GM23338 (cell line): ENCODE measurements around the gene NAXE. TPM values are rescaled to one million over a fixed set of nuclear protein-coding genes. Genes with fewer than 3 reads are reported as not detected.

Experiments used
- ATAC-seq: fragments of 200-7000 bp; cut with Tn5 transposase; 3 replicates; pipeline ENCODE4 v1.9.1; 2020
- DNase-seq: peaks from one replicate; pipeline ENCODE4 v3.0.0-alpha.2; 2015; ENCODE audit warnings: low spot score
- H2AFZ ChIP-seq: fragments of 200-600 bp; sonication (generic); 2 replicates; pipeline ENCODE4 v1.8.0; 2016; ENCODE audit warnings: antibody characterized with exemption, mild to moderate bottlenecking, moderate library complexity
- H3F3A ChIP-seq: fragments of 200-600 bp; sonication (generic); replicated peaks from 2 replicates; pipeline ENCODE4 v1.8.0; 2017; ENCODE audit warnings: antibody characterized with exemption, mixed run types, low read depth
- H3K27ac ChIP-seq: fragments of 200-600 bp; sonication (generic); 2 replicates; pipeline ENCODE4 v1.6.1; 2016; ENCODE audit warnings: low read depth
- H3K27me3 ChIP-seq: fragments of 200-600 bp; sonication (generic); 2 replicates; pipeline ENCODE4 v1.8.0; 2016; ENCODE audit warnings: mild to moderate bottlenecking, mixed run types, moderate library complexity; ENCODE audit not compliant: insufficient read depth
- H3K36me3 ChIP-seq: fragments of 200-600 bp; sonication (generic); 2 replicates; pipeline ENCODE4 v1.8.0; 2016; ENCODE audit warnings: mild to moderate bottlenecking; ENCODE audit not compliant: insufficient read depth
- H3K4me1 ChIP-seq: fragments of 200-600 bp; sonication (generic); 2 replicates; pipeline ENCODE4 v1.8.0; 2016; ENCODE audit warnings: mild to moderate bottlenecking, moderate library complexity; ENCODE audit not compliant: insufficient read depth
- H3K4me2 ChIP-seq: fragments of 200-600 bp; sonication (generic); 2 replicates; pipeline ENCODE4 v1.7.1; 2017; ENCODE audit warnings: mixed run types
- H3K4me3 ChIP-seq: fragments of 200-600 bp; sonication (generic); 2 replicates; pipeline ENCODE4 v1.6.1; 2016; ENCODE audit warnings: mixed run types
- H3K79me2 ChIP-seq: fragments of 200-600 bp; sonication (generic); replicated peaks from 2 replicates; pipeline ENCODE4 v1.8.0; 2017; ENCODE audit warnings: mild to moderate bottlenecking; ENCODE audit not compliant: insufficient read depth
- H3K9me2 ChIP-seq: fragments of 200-600 bp; sonication (generic); 2 replicates; pipeline ENCODE4 v1.8.0; 2017; ENCODE audit not compliant: insufficient read depth
- H4K20me1 ChIP-seq: fragments of 200-600 bp; sonication (generic); replicated peaks from 2 replicates; pipeline ENCODE4 v1.8.0; 2017; ENCODE audit warnings: mild to moderate bottlenecking; ENCODE audit not compliant: insufficient read depth
- H3K27ac Mint-ChIP-seq: 2 replicates; pipeline ENCODE4 v1.8.0; 2020; ENCODE audit warnings: inconsistent platforms, mild to moderate bottlenecking, moderate library complexity, mixed read lengths
- H3K27me3 Mint-ChIP-seq: 3 replicates; pipeline ENCODE4 v1.8.0; 2022; ENCODE audit warnings: low read depth, mild to moderate bottlenecking, moderate library complexity, mixed read lengths, inconsistent platforms; ENCODE audit not compliant: insufficient read depth, poor library complexity
- H3K36me3 Mint-ChIP-seq: 3 replicates; pipeline ENCODE4 v1.8.0; 2021; ENCODE audit warnings: low read depth, mild to moderate bottlenecking, inconsistent platforms, moderate library complexity, mixed read lengths
- H3K4me1 Mint-ChIP-seq: 3 replicates; pipeline ENCODE4 v1.8.0; 2020; ENCODE audit warnings: mild to moderate bottlenecking, inconsistent platforms, mixed read lengths
- H3K4me3 Mint-ChIP-seq: 3 replicates; pipeline ENCODE4 v1.8.0; 2021; ENCODE audit warnings: moderate library complexity, mild to moderate bottlenecking, inconsistent platforms, mixed read lengths
- H3K9me3 Mint-ChIP-seq: 3 replicates; pipeline ENCODE4 v1.8.0; 2020; ENCODE audit warnings: moderate library complexity, mild to moderate bottlenecking, inconsistent platforms, mixed read lengths
- CREB1 ChIP-seq: fragments of 250-450 bp; sonication (Bioruptor Pico); IDR thresholded peaks from 2 replicates; pipeline ENCODE4 v1.5.0; 2020; ENCODE audit warnings: low read depth, mild to moderate bottlenecking, moderate library complexity
- EZH2 ChIP-seq: fragments of 200-600 bp; sonication (generic); IDR thresholded peaks from one replicate; pipeline ENCODE4 v1.8.0; 2017; ENCODE audit warnings: antibody characterized with exemption, mild to moderate bottlenecking, low read depth; ENCODE audit not compliant: unreplicated experiment
- EZH2phosphoT487 ChIP-seq: fragments of 200-600 bp; sonication (generic); IDR thresholded peaks from one replicate; pipeline ENCODE4 v1.8.1; 2018; ENCODE audit warnings: antibody characterized with exemption; ENCODE audit not compliant: unreplicated experiment
- JUNB ChIP-seq: IDR thresholded peaks from one replicate; pipeline ENCODE4 v1.6.1; 2016; ENCODE audit warnings: antibody characterized with exemption; ENCODE audit not compliant: unreplicated experiment
- NANOG ChIP-seq: IDR thresholded peaks from 2 replicates; pipeline ENCODE4 v1.6.1; 2016; ENCODE audit warnings: antibody characterized with exemption, borderline replicate concordance
- POLR2AphosphoS5 ChIP-seq: IDR thresholded peaks from 2 replicates; pipeline ENCODE4 v1.6.1; 2016; ENCODE audit warnings: antibody characterized with exemption, low read depth
- STAT1 ChIP-seq: IDR thresholded peaks from one replicate; pipeline ENCODE4 v1.6.1; 2016; ENCODE audit warnings: antibody characterized with exemption; ENCODE audit not compliant: unreplicated experiment
- ZNF114 ChIP-seq: fragments of 250-450 bp; sonication (Bioruptor Pico); IDR thresholded peaks from 2 replicates; pipeline ENCODE4 v1.5.0; 2020; ENCODE audit warnings: mild to moderate bottlenecking, moderate library complexity
- ZNF331 ChIP-seq: fragments of 250-450 bp; sonication (Bioruptor Pico); IDR thresholded peaks from 2 replicates; pipeline ENCODE4 v1.5.0; 2020; ENCODE audit warnings: low read depth, mild to moderate bottlenecking, moderate library complexity
- polyA plus RNA-seq: library from polyadenylated mRNA; unstranded; fragments of >200 nt; fragmentation: Nextera tagmentation; extraction: Ambion mirVana; gene quantifications from 2 replicates; pipeline ENCODE4 v1.2.1, GENCODE V29; 2016
- total RNA-seq: library from RNA; depleted of rRNA; stranded (reverse); fragments of >200 nt; shearing (Covaris generic); gene quantifications from 2 replicates; pipeline ENCODE4 v1.2.3, GENCODE V29; 2014
- TF ChIP-seq, protein P1 (sequence below): IDR thresholded peaks from one replicate; pipeline ENCODE4 v1.6.1; 2018; ENCODE audit warnings: antibody characterized with exemption; ENCODE audit not compliant: unreplicated experiment
- TF ChIP-seq, protein P2 (sequence below): IDR thresholded peaks from 2 replicates; pipeline ENCODE4 v1.6.1; 2016; ENCODE audit warnings: antibody characterized with exemption
- TF ChIP-seq, protein P3 (sequence below): fragments of 250-450 bp; sonication (Bioruptor Pico); IDR thresholded peaks from 2 replicates; pipeline ENCODE4 v1.5.0; 2020; ENCODE audit warnings: mild to moderate bottlenecking, moderate library complexity
- TF ChIP-seq, protein P4 (sequence below), 2 experiments: fragments of 200-600 bp in 1 of 2; sonication (generic) in 1 of 2; conservative IDR thresholded peaks; 2 replicates each; pipeline versions ENCODE4 v1.5.1 to v1.6.1; 2016 to 2017; ENCODE audit warnings: antibody characterized with exemption in 2 of 2, low read depth in 2 of 2, mild to moderate bottlenecking in 2 of 2, moderate library complexity in 1 of 2

Gene NAXE
- total and polyA plus RNA-seq, 2 experiments from 2014 or later: 82.1 to 87.5 TPM

DNA sequence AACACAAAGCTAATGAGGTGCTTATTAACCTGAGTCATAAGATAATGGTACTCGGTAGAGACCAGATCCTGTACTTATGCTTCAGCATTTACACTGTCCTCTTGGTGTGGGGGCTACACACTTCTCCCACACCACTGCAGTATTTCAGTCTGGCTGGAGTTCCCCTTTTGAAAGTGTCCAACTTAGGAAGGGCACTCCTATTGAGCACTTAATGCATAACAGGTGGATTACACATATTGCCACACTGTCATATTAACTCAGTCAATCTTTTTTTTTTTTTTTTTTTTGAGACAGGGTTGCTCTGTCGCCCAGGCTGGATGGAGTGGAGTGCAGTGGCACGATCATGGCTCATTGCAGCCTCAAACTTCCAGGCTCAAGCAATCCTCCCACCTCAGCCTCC lies 8.2 kb downstream of the NAXE start:
- H3K79me2 ChIP-seq: peaks cover 27% of the 10 kb centered on the region
- H3K36me3 Mint-ChIP-seq: peaks cover 47% of the 10 kb centered on the region
- no peak overlapping the region; the same call in 1 of the 2 replicates for H3K4me3 ChIP-seq
- H3K9me2 ChIP-seq: no peaks in the 10 kb centered on the region
- peaks cover 13% of the 10 kb centered on the region for H3K4me1 Mint-ChIP-seq
- no peak overlapping the region for H3K27ac ChIP-seq
- peak overlapping the region; percentile 80 for H3K4me2 ChIP-seq
- no peak for DNase-seq
- no peaks in the 10 kb centered on the region for H3K27me3 ChIP-seq
- H3F3A ChIP-seq: peaks cover 50% of the 10 kb centered on the region
- H3K4me3 Mint-ChIP-seq: peak overlapping the region; percentile 97; the same call in 2 of the 3 replicates
- peaks cover 10% of the 10 kb centered on the region for H3K27me3 Mint-ChIP-seq
- H4K20me1 ChIP-seq: peaks cover 13% of the 10 kb centered on the region
- peaks cover 23% of the 10 kb centered on the region for H3K36me3 ChIP-seq
- no peaks in the 10 kb centered on the region for H3K9me3 Mint-ChIP-seq
- H3K27ac Mint-ChIP-seq: no peak overlapping the region
- no peak for ATAC-seq
- H2AFZ ChIP-seq: no peak overlapping the region
- TF ChIP-seq, protein P1, sequence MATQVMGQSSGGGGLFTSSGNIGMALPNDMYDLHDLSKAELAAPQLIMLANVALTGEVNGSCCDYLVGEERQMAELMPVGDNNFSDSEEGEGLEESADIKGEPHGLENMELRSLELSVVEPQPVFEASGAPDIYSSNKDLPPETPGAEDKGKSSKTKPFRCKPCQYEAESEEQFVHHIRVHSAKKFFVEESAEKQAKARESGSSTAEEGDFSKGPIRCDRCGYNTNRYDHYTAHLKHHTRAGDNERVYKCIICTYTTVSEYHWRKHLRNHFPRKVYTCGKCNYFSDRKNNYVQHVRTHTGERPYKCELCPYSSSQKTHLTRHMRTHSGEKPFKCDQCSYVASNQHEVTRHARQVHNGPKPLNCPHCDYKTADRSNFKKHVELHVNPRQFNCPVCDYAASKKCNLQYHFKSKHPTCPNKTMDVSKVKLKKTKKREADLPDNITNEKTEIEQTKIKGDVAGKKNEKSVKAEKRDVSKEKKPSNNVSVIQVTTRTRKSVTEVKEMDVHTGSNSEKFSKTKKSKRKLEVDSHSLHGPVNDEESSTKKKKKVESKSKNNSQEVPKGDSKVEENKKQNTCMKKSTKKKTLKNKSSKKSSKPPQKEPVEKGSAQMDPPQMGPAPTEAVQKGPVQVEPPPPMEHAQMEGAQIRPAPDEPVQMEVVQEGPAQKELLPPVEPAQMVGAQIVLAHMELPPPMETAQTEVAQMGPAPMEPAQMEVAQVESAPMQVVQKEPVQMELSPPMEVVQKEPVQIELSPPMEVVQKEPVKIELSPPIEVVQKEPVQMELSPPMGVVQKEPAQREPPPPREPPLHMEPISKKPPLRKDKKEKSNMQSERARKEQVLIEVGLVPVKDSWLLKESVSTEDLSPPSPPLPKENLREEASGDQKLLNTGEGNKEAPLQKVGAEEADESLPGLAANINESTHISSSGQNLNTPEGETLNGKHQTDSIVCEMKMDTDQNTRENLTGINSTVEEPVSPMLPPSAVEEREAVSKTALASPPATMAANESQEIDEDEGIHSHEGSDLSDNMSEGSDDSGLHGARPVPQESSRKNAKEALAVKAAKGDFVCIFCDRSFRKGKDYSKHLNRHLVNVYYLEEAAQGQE: no peak
- TF ChIP-seq, protein P2, sequence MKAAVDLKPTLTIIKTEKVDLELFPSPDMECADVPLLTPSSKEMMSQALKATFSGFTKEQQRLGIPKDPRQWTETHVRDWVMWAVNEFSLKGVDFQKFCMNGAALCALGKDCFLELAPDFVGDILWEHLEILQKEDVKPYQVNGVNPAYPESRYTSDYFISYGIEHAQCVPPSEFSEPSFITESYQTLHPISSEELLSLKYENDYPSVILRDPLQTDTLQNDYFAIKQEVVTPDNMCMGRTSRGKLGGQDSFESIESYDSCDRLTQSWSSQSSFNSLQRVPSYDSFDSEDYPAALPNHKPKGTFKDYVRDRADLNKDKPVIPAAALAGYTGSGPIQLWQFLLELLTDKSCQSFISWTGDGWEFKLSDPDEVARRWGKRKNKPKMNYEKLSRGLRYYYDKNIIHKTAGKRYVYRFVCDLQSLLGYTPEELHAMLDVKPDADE: no peak
- TF ChIP-seq ZNF114 (CRISPR knock-in tag) (no peak), EZH2 (no peak), CREB1 (no peak), STAT1 (no peak), ZNF331 (CRISPR knock-in tag) (no peak), JUNB (no peak), NANOG (no peak), EZH2phosphoT487 (no peak), POLR2AphosphoS5 (no peak)
- TF ChIP-seq, protein P3, sequence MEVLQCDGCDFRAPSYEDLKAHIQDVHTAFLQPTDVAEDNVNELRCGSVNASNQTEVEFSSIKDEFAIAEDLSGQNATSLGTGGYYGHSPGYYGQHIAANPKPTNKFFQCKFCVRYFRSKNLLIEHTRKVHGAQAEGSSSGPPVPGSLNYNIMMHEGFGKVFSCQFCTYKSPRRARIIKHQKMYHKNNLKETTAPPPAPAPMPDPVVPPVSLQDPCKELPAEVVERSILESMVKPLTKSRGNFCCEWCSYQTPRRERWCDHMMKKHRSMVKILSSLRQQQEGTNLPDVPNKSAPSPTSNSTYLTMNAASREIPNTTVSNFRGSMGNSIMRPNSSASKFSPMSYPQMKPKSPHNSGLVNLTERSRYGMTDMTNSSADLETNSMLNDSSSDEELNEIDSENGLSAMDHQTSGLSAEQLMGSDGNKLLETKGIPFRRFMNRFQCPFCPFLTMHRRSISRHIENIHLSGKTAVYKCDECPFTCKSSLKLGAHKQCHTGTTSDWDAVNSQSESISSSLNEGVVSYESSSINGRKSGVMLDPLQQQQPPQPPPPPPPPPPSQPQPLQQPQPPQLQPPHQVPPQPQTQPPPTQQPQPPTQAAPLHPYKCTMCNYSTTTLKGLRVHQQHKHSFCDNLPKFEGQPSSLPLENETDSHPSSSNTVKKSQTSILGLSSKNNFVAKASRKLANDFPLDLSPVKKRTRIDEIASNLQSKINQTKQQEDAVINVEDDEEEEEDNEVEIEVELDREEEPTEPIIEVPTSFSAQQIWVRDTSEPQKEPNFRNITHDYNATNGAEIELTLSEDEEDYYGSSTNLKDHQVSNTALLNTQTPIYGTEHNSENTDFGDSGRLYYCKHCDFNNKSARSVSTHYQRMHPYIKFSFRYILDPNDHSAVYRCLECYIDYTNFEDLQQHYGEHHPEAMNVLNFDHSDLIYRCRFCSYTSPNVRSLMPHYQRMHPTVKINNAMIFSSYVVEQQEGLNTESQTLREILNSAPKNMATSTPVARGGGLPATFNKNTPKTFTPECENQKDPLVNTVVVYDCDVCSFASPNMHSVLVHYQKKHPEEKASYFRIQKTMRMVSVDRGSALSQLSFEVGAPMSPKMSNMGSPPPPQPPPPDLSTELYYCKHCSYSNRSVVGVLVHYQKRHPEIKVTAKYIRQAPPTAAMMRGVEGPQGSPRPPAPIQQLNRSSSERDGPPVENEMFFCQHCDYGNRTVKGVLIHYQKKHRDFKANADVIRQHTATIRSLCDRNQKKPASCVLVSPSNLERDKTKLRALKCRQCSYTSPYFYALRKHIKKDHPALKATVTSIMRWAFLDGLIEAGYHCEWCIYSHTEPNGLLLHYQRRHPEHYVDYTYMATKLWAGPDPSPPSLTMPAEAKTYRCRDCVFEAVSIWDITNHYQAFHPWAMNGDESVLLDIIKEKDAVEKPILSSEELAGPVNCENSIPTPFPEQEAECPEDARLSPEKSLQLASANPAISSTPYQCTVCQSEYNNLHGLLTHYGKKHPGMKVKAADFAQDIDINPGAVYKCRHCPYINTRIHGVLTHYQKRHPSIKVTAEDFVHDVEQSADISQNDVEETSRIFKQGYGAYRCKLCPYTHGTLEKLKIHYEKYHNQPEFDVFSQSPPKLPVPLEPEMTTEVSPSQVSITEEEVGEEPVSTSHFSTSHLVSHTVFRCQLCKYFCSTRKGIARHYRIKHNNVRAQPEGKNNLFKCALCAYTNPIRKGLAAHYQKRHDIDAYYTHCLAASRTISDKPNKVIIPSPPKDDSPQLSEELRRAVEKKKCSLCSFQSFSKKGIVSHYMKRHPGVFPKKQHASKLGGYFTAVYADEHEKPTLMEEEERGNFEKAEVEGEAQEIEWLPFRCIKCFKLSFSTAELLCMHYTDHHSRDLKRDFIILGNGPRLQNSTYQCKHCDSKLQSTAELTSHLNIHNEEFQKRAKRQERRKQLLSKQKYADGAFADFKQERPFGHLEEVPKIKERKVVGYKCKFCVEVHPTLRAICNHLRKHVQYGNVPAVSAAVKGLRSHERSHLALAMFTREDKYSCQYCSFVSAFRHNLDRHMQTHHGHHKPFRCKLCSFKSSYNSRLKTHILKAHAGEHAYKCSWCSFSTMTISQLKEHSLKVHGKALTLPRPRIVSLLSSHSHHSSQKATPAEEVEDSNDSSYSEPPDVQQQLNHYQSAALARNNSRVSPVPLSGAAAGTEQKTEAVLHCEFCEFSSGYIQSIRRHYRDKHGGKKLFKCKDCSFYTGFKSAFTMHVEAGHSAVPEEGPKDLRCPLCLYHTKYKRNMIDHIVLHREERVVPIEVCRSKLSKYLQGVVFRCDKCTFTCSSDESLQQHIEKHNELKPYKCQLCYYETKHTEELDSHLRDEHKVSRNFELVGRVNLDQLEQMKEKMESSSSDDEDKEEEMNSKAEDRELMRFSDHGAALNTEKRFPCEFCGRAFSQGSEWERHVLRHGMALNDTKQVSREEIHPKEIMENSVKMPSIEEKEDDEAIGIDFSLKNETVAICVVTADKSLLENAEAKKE (CRISPR knock-in tag): no peak
- TF ChIP-seq, protein P4, sequence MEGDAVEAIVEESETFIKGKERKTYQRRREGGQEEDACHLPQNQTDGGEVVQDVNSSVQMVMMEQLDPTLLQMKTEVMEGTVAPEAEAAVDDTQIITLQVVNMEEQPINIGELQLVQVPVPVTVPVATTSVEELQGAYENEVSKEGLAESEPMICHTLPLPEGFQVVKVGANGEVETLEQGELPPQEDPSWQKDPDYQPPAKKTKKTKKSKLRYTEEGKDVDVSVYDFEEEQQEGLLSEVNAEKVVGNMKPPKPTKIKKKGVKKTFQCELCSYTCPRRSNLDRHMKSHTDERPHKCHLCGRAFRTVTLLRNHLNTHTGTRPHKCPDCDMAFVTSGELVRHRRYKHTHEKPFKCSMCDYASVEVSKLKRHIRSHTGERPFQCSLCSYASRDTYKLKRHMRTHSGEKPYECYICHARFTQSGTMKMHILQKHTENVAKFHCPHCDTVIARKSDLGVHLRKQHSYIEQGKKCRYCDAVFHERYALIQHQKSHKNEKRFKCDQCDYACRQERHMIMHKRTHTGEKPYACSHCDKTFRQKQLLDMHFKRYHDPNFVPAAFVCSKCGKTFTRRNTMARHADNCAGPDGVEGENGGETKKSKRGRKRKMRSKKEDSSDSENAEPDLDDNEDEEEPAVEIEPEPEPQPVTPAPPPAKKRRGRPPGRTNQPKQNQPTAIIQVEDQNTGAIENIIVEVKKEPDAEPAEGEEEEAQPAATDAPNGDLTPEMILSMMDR (conservative IDR thresholded peaks at IDR 0.05; ENCODE audit: low read depth in 2 of 2): no peak
- H3K4me1 ChIP-seq: no peaks in the 10 kb centered on the region; the same call in 1 of the 2 replicates
